DND-41 (cell line): ENCODE measurements around the gene FMNL3.

Source experiments
- ATAC-seq: fragments of 200-7000 bp; cut with Tn5 transposase; 3 replicates; pipeline ENCODE4 v1.9.1; 2021; ENCODE audit warnings: low read depth; ENCODE audit not compliant: insufficient read depth
- DNase-seq: peaks from one replicate; pipeline ENCODE4 v3.0.0-alpha.2; 2020
- H2AFZ ChIP-seq: 2 replicates; pipeline ENCODE4 v1.6.0; 2012; ENCODE audit warnings: low read depth, low read length
- H3K27ac ChIP-seq: 2 replicates; pipeline ENCODE4 v1.5.1; 2012; ENCODE audit warnings: low read length, inconsistent platforms
- H3K27me3 ChIP-seq: fragments of 200-600 bp; sonication (generic); 2 replicates; pipeline ENCODE4 v1.6.0; 2012; ENCODE audit warnings: low read length, mild to moderate bottlenecking, inconsistent platforms; ENCODE audit not compliant: insufficient read depth, poor library complexity
- H3K36me3 ChIP-seq: 2 replicates; pipeline ENCODE4 v1.5.1; 2012; ENCODE audit warnings: low read length, inconsistent platforms; ENCODE audit not compliant: insufficient read depth
- H3K4me1 ChIP-seq: 2 replicates; pipeline ENCODE4 v1.5.1; 2012; ENCODE audit warnings: mild to moderate bottlenecking, low read length; ENCODE audit not compliant: insufficient read depth
- H3K4me2 ChIP-seq: 2 replicates; pipeline ENCODE4 v1.6.0; 2012; ENCODE audit warnings: mild to moderate bottlenecking, moderate library complexity, low read length, inconsistent platforms; ENCODE audit not compliant: insufficient read depth
- H3K4me3 ChIP-seq, 2 experiments: fragments of 200-600 bp in 1 of 2; shearing (Covaris generic) in 1 of 2; 2 replicates each; pipeline ENCODE4 v1.5.1; 2012 to 2016; ENCODE audit warnings: inconsistent platforms in 2 of 2, low read length in 2 of 2, mild to moderate bottlenecking in 2 of 2, low read depth in 1 of 2, moderate library complexity in 1 of 2
- H3K79me2 ChIP-seq: 2 replicates; pipeline ENCODE4 v1.6.0; 2012; ENCODE audit warnings: low read length, inconsistent platforms; ENCODE audit not compliant: insufficient read depth
- H3K9ac ChIP-seq: 2 replicates; pipeline ENCODE4 v1.6.0; 2012; ENCODE audit warnings: low read depth, mild to moderate bottlenecking, inconsistent platforms, low read length, moderate library complexity
- H3K9me3 ChIP-seq: 2 replicates; pipeline ENCODE4 v1.5.1; 2012; ENCODE audit warnings: low read length, moderate library complexity, mild to moderate bottlenecking, inconsistent platforms; ENCODE audit not compliant: insufficient read depth, severe bottlenecking
- H4K20me1 ChIP-seq: 2 replicates; pipeline ENCODE4 v1.6.0; 2012; ENCODE audit warnings: low read length; ENCODE audit not compliant: insufficient read depth
- CTCF ChIP-seq: IDR thresholded peaks from 2 replicates; pipeline ENCODE4 v1.5.1; 2012; ENCODE audit warnings: borderline replicate concordance, low read length, moderate library complexity, mild to moderate bottlenecking; ENCODE audit not compliant: poor library complexity, severe bottlenecking; ENCODE audit errors: extremely low read depth
- EZH2 ChIP-seq: IDR thresholded peaks from 3 replicates; pipeline ENCODE4 v1.6.1; 2012; ENCODE audit warnings: borderline replicate concordance, low read depth, mild to moderate bottlenecking, moderate library complexity, low read length, inconsistent platforms; ENCODE audit not compliant: severe bottlenecking

The FMNL3 gene

DNA sequence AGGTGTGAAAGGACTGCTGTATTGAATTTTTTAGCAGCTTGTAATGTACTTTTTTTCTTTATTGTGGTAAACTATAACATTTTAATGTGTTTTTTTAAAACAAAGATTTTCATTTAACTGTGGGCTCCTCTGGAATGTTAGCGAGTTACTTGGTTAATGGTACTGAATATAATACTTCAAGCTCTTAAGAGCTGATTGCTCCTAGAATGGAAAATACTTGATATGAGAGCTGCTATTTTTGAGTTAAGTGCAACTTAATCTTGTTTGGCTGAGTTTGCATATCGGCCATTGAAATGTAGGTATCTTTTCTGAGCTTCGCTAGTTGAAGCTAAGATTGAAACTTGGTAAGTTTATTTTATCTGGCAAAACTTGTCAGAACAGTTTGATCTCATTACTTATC lies 41.6 kb upstream of the FMNL3 start:
- DNase-seq: no peak
- H3K4me2 ChIP-seq: 0 out of 2 replicates have a peak overlapping the region, but pooled peaks have one; percentile 11
- peaks cover 100% of the 10 kb centered on the region for H3K79me2 ChIP-seq
- peaks cover 35% of the 10 kb centered on the region for H3K4me1 ChIP-seq
- H3K27ac ChIP-seq: no peak overlapping the region
- no peak overlapping the region for H2AFZ ChIP-seq
- no peaks in the 10 kb centered on the region for H3K9me3 ChIP-seq
- H3K4me3 ChIP-seq: no peak overlapping the region
- no peak for ATAC-seq
- peaks cover 93% of the 10 kb centered on the region for H4K20me1 ChIP-seq
- no peaks in the 10 kb centered on the region for H3K27me3 ChIP-seq
- no peak overlapping the region for H3K9ac ChIP-seq
- H3K36me3 ChIP-seq: peaks cover 67% of the 10 kb centered on the region
- TF ChIP-seq CTCF (no peak), EZH2 (no peak)

- H3K4me2 ChIP-seq: no peak overlapping the region
- no peak overlapping the region for H3K9ac ChIP-seq
- ATAC-seq (no peak), DNase-seq (no peak)
- H3K27me3 ChIP-seq: no peaks in the 10 kb centered on the region
- no peak for TF ChIP-seq EZH2
- no peak for TF ChIP-seq CTCF
- H3K4me3 ChIP-seq: no peak overlapping the region
- H3K27ac ChIP-seq: no peak overlapping the region; the same call in 1 of the 2 replicates
- no peaks in the 10 kb centered on the region for H3K9me3 ChIP-seq
- H2AFZ ChIP-seq: no peak overlapping the region
- H4K20me1 ChIP-seq: peaks cover 94% of the 10 kb centered on the region
- peaks cover 100% of the 10 kb centered on the region for H3K79me2 ChIP-seq
- peaks cover 64% of the 10 kb centered on the region for H3K36me3 ChIP-seq
- H3K4me1 ChIP-seq: peaks cover 40% of the 10 kb centered on the region
Observed at GRCh38 chr12:49748306-49748705, 41.1 kb upstream of the FMNL3 start.

- Histone ChIP-seq H2AFZ (no peak overlapping the region), H3K27me3 (no peaks in the 10 kb centered on the region), H3K36me3 (peaks cover 43% of the 10 kb centered on the region), H4K20me1 (peaks cover 72% of the 10 kb centered on the region), H3K9me3 (no peaks in the 10 kb centered on the region), H3K79me2 (peaks cover 80% of the 10 kb centered on the region), H3K27ac (no peak overlapping the region), H3K4me2 (peak overlapping the region; percentile 94), H3K9ac (no peak overlapping the region), H3K4me1 (peaks cover 46% of the 10 kb centered on the region), H3K4me3 (peak overlapping the region in 1 of 2 experiments; percentile 16; a peak in 1 of 4 replicates)
- TF ChIP-seq EZH2 (no peak), CTCF (no peak)
- ATAC-seq (no peak), DNase-seq (no peak)
Observed at GRCh38 chr12:49744363-49744885, 37.2 kb upstream of the FMNL3 start.
